ENCODE data around the gene THADA. TPM values are rescaled to one million over a fixed set of nuclear protein-coding genes. Genes with fewer than 3 reads are reported as not detected.
A peak's percentile ranks its signal among the peaks of the same experiment; 100 is the strongest.

The THADA gene
- polyA plus RNA-seq, 3 donors = 7.3 to 11.2 (median 9.7) TPM

- H3K4me1 Mint-ChIP-seq = peaks cover 48% of the 10 kb centered on the region
- Histone ChIP-seq H3K27me3 (ENCODE audit: control insufficient read depth in 2 of 2, insufficient read depth in 2 of 2, low read length in 2 of 2) (no peaks in the 10 kb centered on the region), H3K4me3 (replicated peaks in 1 of 3; ENCODE audit: low read depth in 2 of 3, low read length in 3 of 3) (peak overlapping the region in 1 of 3 experiments; percentile 16), H3K36me3 (replicated peaks in 1 of 2; ENCODE audit: control insufficient read depth in 1 of 2, insufficient read depth in 2 of 2, low read length in 2 of 2) (no peaks in the 10 kb centered on the region), H3K9me3 (replicated peaks in 1 of 2; ENCODE audit: control insufficient read depth in 1 of 2, insufficient read depth in 1 of 2, low read length in 2 of 2) (no peaks in the 10 kb centered on the region), H3K4me2 (replicated peaks; ENCODE audit: extremely low read depth, low read length, poor library complexity, severe bottlenecking) (peak overlapping the region; percentile 25), H3K79me2 (ENCODE audit: insufficient read depth, low read length) (no peaks in the 10 kb centered on the region), H3K4me1 (ENCODE audit: control insufficient read depth in 1 of 2, insufficient read depth in 2 of 2, low read length in 2 of 2) (peaks cover 33 to 51% of the 10 kb centered on the region in 2 donors), H3K27ac (ENCODE audit: low read depth in 1 of 2, low read length in 2 of 2) (peak overlapping the region in 1 of 2 donors; percentile 69), H3K9ac (ENCODE audit: insufficient read depth, low read length, poor library complexity, severe bottlenecking) (no peak overlapping the region), H4K20me1 (ENCODE audit: insufficient read depth, low read length) (no peaks in the 10 kb centered on the region), H2AFZ (ENCODE audit: insufficient read depth, low read depth, low read length, poor library complexity, severe bottlenecking) (no peak overlapping the region)
- H3K36me3 Mint-ChIP-seq = peaks cover 10 to 13% of the 10 kb centered on the region in 2 donors
- intact Hi-C loops (cut with micrococcal nuclease) = no loop called here
- WGBS (ENCODE audit: insufficient coverage) = no CpG with 5 or more reads among the region's 3 CpGs
- peak; percentile 29 to 52 (median 39) for DNase-seq
- TF ChIP-seq CTCF (IDR thresholded peaks at IDR 0.05) = no peak
- peak overlapping the region in 6 of 7 donors; percentile 15 to 75 (median 52) for H3K27ac Mint-ChIP-seq
- no peaks in the 10 kb centered on the region for H3K27me3 Mint-ChIP-seq (ENCODE audit: low read depth in 3 of 3)
- H3K4me3 Mint-ChIP-seq = no peak overlapping the region
- H3K9me3 Mint-ChIP-seq = peaks cover 0 to 3% (median 0%) of the 10 kb centered on the region in 7 donors
Measured at GRCh38 chr2:43367012-43367782, 228.6 kb downstream of the THADA start.

- H3K27ac ChIP-seq (ENCODE audit: low read depth in 1 of 2, low read length in 2 of 2) = no peak overlapping the region
- no CpG with 5 or more reads among the region's 4 CpGs for WGBS (ENCODE audit: insufficient coverage)
- intact Hi-C loops (cut with micrococcal nuclease) = no loop called here
- no peaks in the 10 kb centered on the region for H3K27me3 ChIP-seq (ENCODE audit: control insufficient read depth in 2 of 2, insufficient read depth in 2 of 2, low read length in 2 of 2)
- no peak for TF ChIP-seq CTCF (IDR thresholded peaks at IDR 0.05)
- no peak overlapping the region for H3K9ac ChIP-seq (ENCODE audit: insufficient read depth, low read length, poor library complexity, severe bottlenecking)
- Mint-ChIP-seq H3K4me3 (no peak overlapping the region), H3K27ac (no peak overlapping the region), H3K36me3 (peaks cover 3 to 7% of the 10 kb centered on the region in 2 donors), H3K27me3 (ENCODE audit: low read depth in 3 of 3) (no peaks in the 10 kb centered on the region), H3K4me1 (peaks cover 25% of the 10 kb centered on the region), H3K9me3 (no peaks in the 10 kb centered on the region)
- H3K4me2 ChIP-seq (replicated peaks; ENCODE audit: extremely low read depth, low read length, poor library complexity, severe bottlenecking) = no peak overlapping the region
- no peaks in the 10 kb centered on the region for H3K9me3 ChIP-seq (replicated peaks in 1 of 2; ENCODE audit: control insufficient read depth in 1 of 2, insufficient read depth in 1 of 2, low read length in 2 of 2)
- no peak overlapping the region for H2AFZ ChIP-seq (ENCODE audit: insufficient read depth, low read depth, low read length, poor library complexity, severe bottlenecking)
- no peaks in the 10 kb centered on the region for H3K36me3 ChIP-seq (replicated peaks in 1 of 2; ENCODE audit: control insufficient read depth in 1 of 2, insufficient read depth in 2 of 2, low read length in 2 of 2)
- no peak overlapping the region for H3K4me3 ChIP-seq (replicated peaks in 1 of 3; ENCODE audit: low read depth in 2 of 3, low read length in 3 of 3)
- H4K20me1 ChIP-seq (ENCODE audit: insufficient read depth, low read length) = no peaks in the 10 kb centered on the region
- DNase-seq = no peak
- H3K79me2 ChIP-seq (ENCODE audit: insufficient read depth, low read length) = no peaks in the 10 kb centered on the region
- peaks cover 17 to 25% of the 10 kb centered on the region in 2 donors for H3K4me1 ChIP-seq (ENCODE audit: control insufficient read depth in 1 of 2, insufficient read depth in 2 of 2, low read length in 2 of 2)
Measured at GRCh38 chr2:43363120-43363519, 232.7 kb downstream of the THADA start.

All from CD14-positive monocyte (primary cell).